IMR-90 (cell line): Measurements from ENCODE around the gene SCARF2. TPM values are rescaled to one million over a fixed set of nuclear protein-coding genes. Genes with fewer than 3 reads are reported as not detected.

Experiments
- ATAC-seq: fragments of 200-7000 bp; cut with Tn5 transposase; 2 replicates; pipeline ENCODE4 v1.9.1; 2020; ENCODE audit warnings: low read depth, mild to moderate bottlenecking, moderate library complexity
- BruUV-seq: library from RNA; stranded (reverse); fragments of 400-500 nt; replicated peaks from 2 replicates; lab custom pipeline; 2021; lab: Mats Ljungman, UMichigan
- CTCF ChIA-PET: fragments of 300-600 bp; formaldehyde crosslinking; extraction: SDS; loops from one replicate; lab custom pipeline; 2021; ENCODE audit warnings: antibody characterized with exemption; lab: Yijun Ruan, JAX
- POLR2A ChIA-PET: fragments of 300-600 bp; sonication (Branson Sonifier 250); formaldehyde crosslinking; loops from one replicate; lab custom pipeline; 2022; ENCODE audit warnings: antibody characterized with exemption; ENCODE audit not compliant: unreplicated experiment; lab: Charles Lee
- DNase-seq: peaks from one replicate; pipeline ENCODE4 v3.0.0; 2013
- H2AFZ ChIP-seq: replicated peaks from 2 replicates; pipeline ENCODE3; 2013; ENCODE audit warnings: low read length, mild to moderate bottlenecking; ENCODE audit not compliant: poor library complexity
- H2AK5ac ChIP-seq: 2 replicates; pipeline ENCODE4 v1.6.1; 2013; ENCODE audit warnings: low read depth, low read length, inconsistent platforms
- H2AK9ac ChIP-seq: replicated peaks from 2 replicates; pipeline ENCODE3; 2013; ENCODE audit warnings: mild to moderate bottlenecking, low read depth, low read length, moderate library complexity; ENCODE audit not compliant: poor library complexity
- H2BK120ac ChIP-seq: 2 replicates; pipeline ENCODE4 v1.6.1; 2013; ENCODE audit warnings: low read depth, low read length, inconsistent platforms
- H2BK15ac ChIP-seq: 3 replicates; pipeline ENCODE4 v1.6.1; 2013; ENCODE audit warnings: low read depth, low read length, inconsistent platforms
- H2BK20ac ChIP-seq: 2 replicates; pipeline ENCODE4 v1.6.1; 2013; ENCODE audit warnings: low read depth, mild to moderate bottlenecking, inconsistent platforms, low read length, moderate library complexity
- H2BK5ac ChIP-seq: 2 replicates; pipeline ENCODE4 v1.6.1; 2013; ENCODE audit warnings: mild to moderate bottlenecking, low read depth, low read length, inconsistent platforms; ENCODE audit not compliant: poor library complexity, severe bottlenecking
- H3K14ac ChIP-seq: replicated peaks from 2 replicates; pipeline ENCODE4 v1.6.1; 2013; ENCODE audit warnings: low read depth, low read length, inconsistent platforms
- H3K18ac ChIP-seq: 2 replicates; pipeline ENCODE4 v1.6.1; 2013; ENCODE audit warnings: low read depth, low read length, control low read depth
- H3K23ac ChIP-seq: 2 replicates; pipeline ENCODE4 v1.6.1; 2013; ENCODE audit warnings: low read depth, low read length, inconsistent platforms
- H3K27ac ChIP-seq: 2 replicates; pipeline ENCODE4 v1.5.1; 2013; ENCODE audit warnings: mild to moderate bottlenecking, control low read depth, low read length; ENCODE audit not compliant: insufficient read depth
- H3K27me3 ChIP-seq: 2 replicates; pipeline ENCODE4 v1.6.1; 2013; ENCODE audit warnings: low read length; ENCODE audit not compliant: control insufficient read depth, insufficient read depth
- H3K36me3 ChIP-seq: 2 replicates; pipeline ENCODE4 v1.6.1; 2013; ENCODE audit warnings: low read length, mixed read lengths; ENCODE audit not compliant: control insufficient read depth, insufficient read depth
- H3K4ac ChIP-seq: 2 replicates; pipeline ENCODE4 v1.6.1; 2013; ENCODE audit warnings: low read depth, low read length, inconsistent platforms
- H3K4me1 ChIP-seq: 2 replicates; pipeline ENCODE4 v1.6.1; 2013; ENCODE audit warnings: low read length, mixed read lengths; ENCODE audit not compliant: control insufficient read depth, insufficient read depth
- H3K4me2 ChIP-seq: 2 replicates; pipeline ENCODE4 v1.6.1; 2013; ENCODE audit warnings: low read depth, mild to moderate bottlenecking, control low read depth, low read length, moderate library complexity
- H3K4me3 ChIP-seq: 2 replicates; pipeline ENCODE4 v1.5.1; 2013; ENCODE audit warnings: low read depth, mild to moderate bottlenecking, control low read depth, low read length, moderate library complexity; ENCODE audit not compliant: insufficient read depth
- H3K56ac ChIP-seq: 2 replicates; pipeline ENCODE4 v1.6.1; 2013; ENCODE audit warnings: low read length, inconsistent platforms; ENCODE audit not compliant: insufficient read depth; ENCODE audit errors: extremely low read depth
- H3K79me1 ChIP-seq, 2 experiments: 2 replicates each; pipeline ENCODE4 v1.6.1; 2013; ENCODE audit warnings: low read length in 2 of 2, inconsistent platforms in 1 of 2, low read depth in 1 of 2
- H3K9ac ChIP-seq: 2 replicates; pipeline ENCODE4 v1.6.1; 2013; ENCODE audit warnings: low read depth, low read length, control low read depth
- H3K9me1 ChIP-seq: 2 replicates; pipeline ENCODE4 v1.6.1; 2013; ENCODE audit warnings: low read length, inconsistent platforms; ENCODE audit not compliant: insufficient read depth
- H3K9me3 ChIP-seq: 2 replicates; pipeline ENCODE4 v1.6.1; 2013; ENCODE audit warnings: low read length; ENCODE audit not compliant: control insufficient read depth, insufficient read depth
- H4K20me1 ChIP-seq: 2 replicates; pipeline ENCODE4 v1.6.1; 2013; ENCODE audit warnings: low read length, inconsistent platforms; ENCODE audit not compliant: insufficient read depth
- H4K5ac ChIP-seq: 2 replicates; pipeline ENCODE4 v1.6.1; 2013; ENCODE audit warnings: mild to moderate bottlenecking, low read depth, low read length, control low read depth
- H4K8ac ChIP-seq, 2 experiments: 2 replicates each; pipeline ENCODE4 v1.6.1; 2013; ENCODE audit warnings: low read depth in 2 of 2, low read length in 2 of 2, control low read depth in 1 of 2, inconsistent platforms in 1 of 2
- H4K91ac ChIP-seq: 2 replicates; pipeline ENCODE4 v1.6.1; 2013; ENCODE audit warnings: low read depth, low read length, inconsistent platforms; ENCODE audit not compliant: insufficient read depth
- BHLHE40 ChIP-seq: fragments of 150-350 bp; IDR thresholded peaks from 2 replicates; pipeline ENCODE4 v1.6.1; 2016; ENCODE audit warnings: mild to moderate bottlenecking, low read depth, low read length
- CEBPB ChIP-seq: IDR thresholded peaks from 2 replicates; pipeline ENCODE4 v1.6.1; 2012; ENCODE audit warnings: low read depth, low read length, improper control_type of control experiment
- CHD1 ChIP-seq: IDR thresholded peaks from 2 replicates; pipeline ENCODE4 v1.6.1; 2012; ENCODE audit warnings: low read depth, low read length, improper control_type of control experiment
- MAFK ChIP-seq: IDR thresholded peaks from 2 replicates; pipeline ENCODE4 v1.6.1; 2012; ENCODE audit warnings: low read depth, low read length, improper control_type of control experiment
- NFE2L2 ChIP-seq: fragments of 150-350 bp; IDR thresholded peaks from 2 replicates; pipeline ENCODE4 v1.6.1; 2016; ENCODE audit warnings: low read depth, mild to moderate bottlenecking, low read length
- RCOR1 ChIP-seq: IDR thresholded peaks from 2 replicates; pipeline ENCODE4 v1.6.1; 2012; ENCODE audit warnings: mild to moderate bottlenecking, low read length, improper control_type of control experiment; ENCODE audit not compliant: insufficient replicate concordance
- RFX5 ChIP-seq: IDR thresholded peaks from 2 replicates; pipeline ENCODE4 v1.8.0; 2012; ENCODE audit warnings: low read depth, mild to moderate bottlenecking, low read length, moderate library complexity
- WGBS, 2 experiments: methylation state at CpG; one replicate each; pipeline versions ENCODE4 v1.1.5 to v1.1.7; 2013; ENCODE audit warnings: missing lambda C conversion rate in 2 of 2; ENCODE audit not compliant: insufficient read length in 1 of 2; ENCODE audit errors: extremely low coverage in 2 of 2; 5-methylcytosine and 5-hydroxymethylcytosine counted together
- dilution Hi-C: fragments of 300-500 bp; cut with HindIII; formaldehyde crosslinking; loops from one replicate; pipeline ENCODE4 v1.14.3; 2018; ENCODE audit warnings: low sequenced_read_pairs; ENCODE audit not compliant: unreplicated experiment
- in situ Hi-C: fragments of 300-500 bp; cut with MboI; formaldehyde crosslinking; loops from 3 replicates; pipeline ENCODE4 v1.14.3; 2019; ENCODE audit warnings: low sequenced_read_pairs, inconsistent platforms, mixed read lengths
- intact Hi-C: fragments of 100-400 bp; cut with micrococcal nuclease; formaldehyde crosslinking; loops from 2 replicates; pipeline ENCODE4 v1.10.0; 2022
- polyA plus RNA-seq, 3 experiments: library from polyadenylated mRNA; depleted of rRNA; stranded (reverse); fragments of >200 nt; gene quantifications; 2 replicates each; pipeline ENCODE4 v1.2.3, GENCODE V29; 2012; ENCODE audit warnings: low replicate concordance in 1 of 3
- total RNA-seq: library from RNA; depleted of rRNA; stranded (reverse); fragments of >200 nt; gene quantifications from 2 replicates; pipeline ENCODE4 v1.2.3, GENCODE V29; 2012
- TF ChIP-seq, protein P1 (sequence below): fragments of 150-350 bp; IDR thresholded peaks from 2 replicates; pipeline ENCODE4 v1.6.1; 2016; ENCODE audit warnings: low read depth, mild to moderate bottlenecking, low read length, moderate library complexity, borderline replicate concordance

The SCARF2 gene
- total and polyA plus RNA-seq, 2 of the 4 experiments (the other 2 are of a cell fraction) = 3.4 to 37.0 TPM

DNA sequence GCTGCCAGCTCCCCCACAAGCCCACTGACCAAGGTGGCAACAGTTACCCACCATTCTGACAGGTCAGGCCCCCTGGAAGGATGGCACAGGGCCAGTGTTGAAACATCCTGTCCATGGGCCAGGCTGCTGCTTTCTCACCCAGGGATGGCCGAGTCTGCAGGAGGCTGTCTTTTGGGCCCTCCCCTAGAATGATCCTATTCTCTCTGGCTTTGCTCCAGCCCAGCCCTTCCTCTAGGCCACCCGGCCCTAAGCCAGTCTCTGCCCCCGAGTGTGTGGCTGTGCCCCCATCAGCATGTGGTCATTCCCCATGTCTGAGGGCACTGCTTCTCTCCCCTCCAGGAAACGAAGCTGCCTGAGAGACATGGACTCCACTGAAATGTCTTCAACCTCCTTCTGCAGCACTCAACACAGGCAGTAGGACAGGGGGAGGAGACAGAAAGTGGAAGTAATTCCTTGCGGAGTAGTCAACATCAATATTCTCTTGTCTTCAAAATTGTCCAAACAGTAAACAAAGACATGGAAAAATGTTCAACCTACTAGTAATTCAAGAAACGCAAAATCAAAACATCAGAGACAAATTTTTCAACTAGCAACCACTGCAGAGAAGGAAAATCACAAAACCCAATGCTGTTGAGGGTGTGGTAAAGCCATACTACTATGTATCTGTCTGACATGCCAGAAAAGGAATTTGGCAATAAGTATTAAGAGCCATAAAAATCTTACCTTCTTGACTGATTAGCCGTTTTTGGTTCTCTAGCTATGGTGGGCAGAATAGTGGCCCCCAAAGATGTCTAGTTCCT is 5.1 kb upstream of the SCARF2 start (continued):
- TF ChIP-seq RFX5 = no peak

DNA sequence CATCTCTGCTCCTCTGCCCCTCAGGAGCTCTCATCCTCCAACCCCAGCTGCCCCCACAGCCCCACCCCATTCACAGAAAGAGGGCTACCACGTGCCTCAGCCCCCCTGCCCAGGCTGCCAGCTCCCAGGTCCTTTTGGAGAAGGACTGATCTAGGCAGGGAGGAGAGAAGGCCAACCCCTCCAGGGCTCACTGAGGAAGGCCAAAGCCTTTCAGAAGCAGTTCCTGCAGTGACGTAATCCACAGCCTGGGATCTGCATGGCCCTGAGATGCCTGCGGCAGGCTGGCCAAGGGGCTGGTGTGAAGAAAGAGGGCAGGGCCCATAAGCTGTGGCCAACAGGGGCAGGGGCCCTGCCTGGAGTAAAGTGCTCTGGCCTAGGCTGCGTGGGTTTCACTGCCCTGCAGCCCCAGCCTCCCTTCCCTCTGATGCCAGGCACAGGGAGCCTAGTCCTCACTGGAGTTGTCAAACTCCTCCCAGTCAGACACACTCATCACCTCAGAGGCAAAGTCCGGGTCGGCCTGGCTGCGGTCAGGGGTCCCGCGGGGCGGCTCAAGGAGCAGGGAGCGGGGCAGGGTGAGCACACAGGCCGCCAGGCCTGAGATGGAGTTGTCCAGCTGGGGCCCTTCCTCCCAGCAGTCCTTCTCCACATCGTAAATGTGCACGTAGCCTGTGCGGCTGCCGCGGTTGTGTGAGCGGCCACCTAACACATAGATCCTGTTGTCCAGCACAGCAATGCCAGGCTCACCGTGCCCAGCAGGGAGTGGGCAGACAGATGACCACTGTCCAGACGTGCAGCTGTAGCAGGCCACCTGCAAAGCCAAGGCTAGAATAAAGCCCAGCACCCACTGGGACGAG is 4.2 kb upstream of the SCARF2 start:
- H2BK20ac ChIP-seq = no peak overlapping the region
- 0 out of 2 replicates have a peak, but pooled peaks cover 9% of the 10 kb centered on the region for H4K20me1 ChIP-seq
- no peak overlapping the region for H2AK9ac ChIP-seq
- WGBS, 2 experiments = 80% methylated on average over 18 of the region's 21 CpGs; no CpG with 5 or more reads in 1 of the 2 experiments
- H3K9ac ChIP-seq = no peak overlapping the region
- peaks cover 3% of the 10 kb centered on the region; the same call in 1 of the 2 replicates for H3K9me1 ChIP-seq
- H3K9me3 ChIP-seq = no peaks in the 10 kb centered on the region
- peaks cover 10 to 26% of the 10 kb centered on the region in 2 experiments; a peak in 2 of 4 replicates for H3K79me1 ChIP-seq
- H4K5ac ChIP-seq = no peak overlapping the region
- no peak overlapping the region for H2BK5ac ChIP-seq
- H2BK120ac ChIP-seq = no peak overlapping the region
- no peak overlapping the region for H3K4me3 ChIP-seq
- no peak overlapping the region; the same call in 1 of the 2 replicates for H2AK5ac ChIP-seq
- no peak overlapping the region for H3K4me2 ChIP-seq
- H3K14ac ChIP-seq = no peak overlapping the region
- H2BK15ac ChIP-seq = no peak overlapping the region
- DNase-seq (no peak), ATAC-seq (peak; percentile 7; the same call in 1 of the 2 replicates)
- no peak overlapping the region for H3K23ac ChIP-seq
- no peak overlapping the region for H2AFZ ChIP-seq
- peaks cover 7% of the 10 kb centered on the region for H3K4me1 ChIP-seq
- peaks cover 25% of the 10 kb centered on the region for H3K36me3 ChIP-seq
- H3K18ac ChIP-seq = no peak overlapping the region
- ChIA-PET POLR2A (no interaction called here), CTCF (interaction anchor here (0.8 kb wide), 1 partner anchor 122 kb away, joined by 3 read pairs; no protein-coding TSS in a partner anchor)
- intact Hi-C loops (no loop called here), in situ Hi-C loops (no loop called here), dilution Hi-C loops (no loop called here)
- H3K4ac ChIP-seq = no peak overlapping the region
- H4K8ac ChIP-seq = no peak overlapping the region
- no peak overlapping the region for H3K56ac ChIP-seq
- no TSS peak for BruUV-seq
- TF ChIP-seq BHLHE40 (no peak), CHD1 (no peak), NFE2L2 (no peak), MAFK (no peak), CEBPB (peak; percentile 54), RCOR1 (no peak)
- TF ChIP-seq, protein P1, sequence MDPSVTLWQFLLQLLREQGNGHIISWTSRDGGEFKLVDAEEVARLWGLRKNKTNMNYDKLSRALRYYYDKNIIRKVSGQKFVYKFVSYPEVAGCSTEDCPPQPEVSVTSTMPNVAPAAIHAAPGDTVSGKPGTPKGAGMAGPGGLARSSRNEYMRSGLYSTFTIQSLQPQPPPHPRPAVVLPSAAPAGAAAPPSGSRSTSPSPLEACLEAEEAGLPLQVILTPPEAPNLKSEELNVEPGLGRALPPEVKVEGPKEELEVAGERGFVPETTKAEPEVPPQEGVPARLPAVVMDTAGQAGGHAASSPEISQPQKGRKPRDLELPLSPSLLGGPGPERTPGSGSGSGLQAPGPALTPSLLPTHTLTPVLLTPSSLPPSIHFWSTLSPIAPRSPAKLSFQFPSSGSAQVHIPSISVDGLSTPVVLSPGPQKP = no peak
- no peaks in the 10 kb centered on the region for H3K27me3 ChIP-seq
- H3K27ac ChIP-seq = no peak overlapping the region
- no peak overlapping the region for H4K91ac ChIP-seq
